LHCN-M2 (cell line): ENCODE measurements around the gene ECI2. TPM values are rescaled to one million over a fixed set of nuclear protein-coding genes. Genes with fewer than 3 reads are reported as not detected.

Experiments
- DNase-seq: peaks from one replicate; pipeline ENCODE4 v3.0.0-alpha.2; 2012; ENCODE audit warnings: low read depth
- total RNA-seq: library from RNA; depleted of rRNA; stranded (reverse); fragments of >200 nt; gene quantifications from 2 replicates; pipeline ENCODE4 v1.2.3, GENCODE V29; 2014

ECI2 gene
- total RNA-seq, 1 experiment from 2014 or later: 74.9 TPM

DNA sequence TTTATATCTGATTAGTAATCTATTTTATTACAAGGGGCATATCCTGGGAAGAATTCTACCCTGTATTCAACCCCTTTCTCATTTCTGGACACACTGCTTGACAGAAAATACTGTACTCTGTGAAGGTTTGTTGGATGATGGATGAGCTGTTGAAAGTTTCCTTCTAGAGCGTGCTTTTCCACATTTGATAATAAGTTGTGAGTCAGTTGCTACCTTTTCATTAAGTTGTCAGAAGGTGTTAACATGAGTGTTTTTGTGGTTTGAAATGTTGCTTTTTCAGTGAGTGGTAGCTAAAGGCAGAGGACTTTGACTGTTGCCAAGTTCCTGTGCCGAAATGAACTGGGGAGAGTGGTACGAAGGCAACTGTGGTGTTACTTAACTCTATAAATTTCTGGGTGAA lies 3.9 kb upstream of the ECI2 start:
- DNase-seq: no peak

DNA sequence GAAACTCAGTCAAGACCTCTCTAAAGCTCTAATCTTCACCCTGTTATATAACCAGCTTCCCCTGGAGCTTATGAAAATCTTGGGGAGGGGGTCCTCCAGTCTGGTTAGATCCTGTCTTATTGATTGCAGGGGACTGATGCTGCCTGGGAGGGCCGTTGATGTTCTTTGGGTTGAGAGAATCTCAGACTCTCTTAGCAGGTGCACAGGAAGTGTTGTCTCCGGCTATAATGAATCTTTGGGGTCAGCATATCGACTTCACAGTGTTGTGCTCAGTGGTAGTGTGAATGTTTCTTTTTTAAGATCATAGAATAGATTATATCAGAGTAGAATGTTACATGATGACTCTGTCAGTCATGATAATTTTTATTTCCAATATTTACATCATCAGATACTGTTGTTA lies 2.8 kb upstream of the ECI2 start:
- no peak for DNase-seq

DNA sequence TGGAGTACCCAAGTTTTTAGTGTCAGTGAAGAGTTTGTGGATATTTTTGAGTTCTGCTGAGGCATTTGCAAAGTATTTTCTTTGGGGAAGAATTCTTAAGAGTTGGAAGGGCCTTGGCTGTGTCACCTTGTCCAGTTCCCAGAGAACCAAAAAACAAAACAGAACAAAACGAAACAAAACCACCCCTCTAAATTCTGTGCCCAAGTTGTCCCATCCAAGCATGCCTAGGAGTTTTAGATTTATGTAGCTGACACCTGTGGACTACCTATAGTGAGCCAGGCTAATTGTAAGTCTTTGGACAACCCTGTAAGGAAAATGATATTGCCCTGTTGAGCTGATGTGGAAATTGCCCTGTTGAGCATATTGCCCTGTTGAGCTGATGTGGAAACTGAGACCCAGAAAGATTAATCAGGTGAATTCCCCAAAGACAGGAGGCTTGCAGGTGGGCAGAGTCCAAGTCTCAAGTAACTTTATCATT lies 1.0 kb upstream of the ECI2 start:
- no peak for DNase-seq

DNA sequence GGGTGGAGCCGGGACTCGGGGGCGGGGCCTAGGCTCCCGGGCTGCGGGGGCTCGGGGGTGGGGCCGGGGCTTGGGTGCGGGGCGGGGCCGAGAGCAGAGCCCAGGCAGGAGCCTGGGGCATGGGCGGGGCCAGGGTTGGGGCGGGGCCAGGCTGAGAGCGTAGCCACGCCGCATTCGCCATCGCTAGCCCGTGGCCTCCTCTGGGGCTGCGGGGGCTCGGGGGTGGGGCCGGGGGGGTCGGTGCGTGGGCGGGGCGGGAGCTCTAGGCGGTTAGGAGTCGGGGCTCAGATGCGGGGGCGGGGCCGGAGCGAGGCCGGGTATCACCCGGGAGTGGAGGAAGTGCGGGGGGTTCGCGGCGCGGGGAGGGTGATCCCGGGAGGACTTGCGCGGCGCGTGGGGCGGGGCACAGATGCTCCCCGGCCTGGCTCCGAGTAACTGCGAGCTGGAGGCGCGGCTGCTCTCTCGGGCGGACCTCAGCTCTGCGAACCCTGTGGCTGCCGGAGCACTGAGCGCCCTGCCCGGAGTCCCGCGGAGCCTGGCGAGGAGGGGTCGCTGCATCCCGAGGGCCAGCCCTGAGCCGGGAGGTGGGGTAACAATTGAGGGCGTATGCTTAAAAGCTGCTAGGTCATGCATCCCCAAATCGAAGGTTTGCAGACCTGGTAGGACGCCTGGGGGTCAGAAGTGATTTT lies 434 bp upstream of the ECI2 start:
- DNase-seq: peak; percentile 84

DNA sequence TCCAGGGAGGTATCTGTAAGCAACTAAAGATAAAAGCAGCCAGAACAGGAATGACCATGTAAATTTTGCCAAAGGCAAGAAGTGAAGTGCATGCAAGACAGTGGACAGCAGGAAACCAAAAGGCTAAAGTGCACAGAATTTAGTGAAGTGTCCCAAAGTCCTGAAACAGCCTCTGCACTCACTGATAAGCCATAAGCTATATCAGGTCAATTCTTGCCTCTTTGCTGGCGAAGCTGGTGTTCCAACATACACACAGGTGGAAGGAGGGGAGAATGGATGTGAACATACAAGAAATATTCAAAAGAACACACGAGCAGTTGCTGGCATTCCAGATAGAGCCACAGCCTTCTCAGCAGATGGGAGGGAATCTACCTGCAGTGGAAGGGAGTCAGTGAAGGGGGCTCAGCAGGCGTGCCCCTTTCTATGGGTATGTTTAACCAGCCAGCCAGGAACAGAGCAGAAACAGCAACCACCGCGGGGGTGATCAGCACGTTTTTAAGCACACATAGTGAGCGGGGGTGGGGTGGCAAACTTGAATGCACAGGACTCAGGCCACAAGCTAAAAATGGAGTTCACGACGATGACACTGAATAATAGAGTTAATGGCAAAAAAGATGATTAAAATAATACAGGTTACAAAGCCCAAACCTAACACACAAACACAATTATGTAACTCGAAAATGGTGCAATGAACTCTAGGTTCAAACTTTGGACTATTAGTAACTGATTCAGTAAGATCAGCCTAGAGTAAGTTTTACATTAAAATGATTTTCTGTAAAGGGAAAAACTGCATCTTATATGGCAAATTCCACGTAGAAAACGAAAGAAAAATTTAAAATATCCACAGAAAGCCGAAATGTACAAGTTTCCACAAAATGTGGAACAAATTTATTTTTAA lies 1.2 kb downstream of the ECI2 start:
- DNase-seq: peak; percentile 15

GRCh38 chr6:4130357-4130987 lies 4.9 kb downstream of the ECI2 start:
- no peak for DNase-seq

- DNase-seq: no peak
These were observed 5.9 kb downstream of the ECI2 start for GRCh38 chr6:4129446-4129845.

DNA sequence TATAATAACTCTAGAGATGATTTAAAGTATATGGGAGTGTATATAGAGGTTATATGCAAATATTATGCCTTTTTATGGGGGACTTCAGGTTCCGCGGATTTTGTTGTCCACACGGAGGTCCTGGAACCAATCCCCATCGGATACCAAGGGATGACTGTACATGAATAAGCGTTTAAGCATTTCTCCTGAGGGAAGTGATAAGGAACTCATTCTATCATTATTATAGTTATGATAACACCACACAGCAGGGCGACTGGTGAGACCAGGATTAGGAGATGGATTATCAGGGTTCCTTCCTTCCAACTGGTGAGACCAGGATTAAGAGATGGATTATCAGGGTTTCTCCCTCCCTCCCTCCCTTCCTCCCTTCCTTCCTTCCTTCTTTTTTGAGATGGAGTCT lies 6.6 kb downstream of the ECI2 start:
- no peak for DNase-seq

- DNase-seq: no peak
These were observed 7.3 kb downstream of the ECI2 start for GRCh38 chr6:4128072-4128471.

GRCh38 chr6:4125933-4126864 lies 9.2 kb downstream of the ECI2 start:
- DNase-seq: peak; percentile 85

GRCh38 chr6:4125500-4125899 lies 9.9 kb downstream of the ECI2 start:
- DNase-seq: no peak

GRCh38 chr6:4124351-4124750 lies 11.0 kb downstream of the ECI2 start:
- no peak for DNase-seq

- DNase-seq: no peak
These were observed 19.6 kb downstream of the ECI2 start for GRCh38 chr6:4115741-4116140.

GRCh38 chr6:4114123-4114522 lies 21.3 kb downstream of the ECI2 start:
- peak; percentile 17 for DNase-seq

DNA sequence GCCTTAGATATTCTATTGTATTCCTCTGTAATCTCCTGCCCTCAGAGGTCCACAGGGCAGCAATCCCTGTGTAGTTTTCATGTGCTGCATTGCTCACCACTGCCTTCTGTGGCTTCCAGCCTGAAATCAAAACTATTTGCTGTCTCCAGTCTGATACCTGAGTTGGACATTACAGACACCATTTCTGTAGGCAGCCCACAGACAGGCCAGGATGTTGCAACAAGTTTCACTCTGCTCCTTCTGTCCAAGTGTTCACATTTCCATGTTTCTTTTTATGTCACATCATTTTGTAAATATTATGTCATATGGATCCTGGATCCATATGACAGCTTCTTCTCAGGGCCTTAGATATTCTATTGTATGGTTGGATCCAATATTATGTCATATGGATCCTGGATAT lies 21.7 kb downstream of the ECI2 start:
- no peak for DNase-seq

DNA sequence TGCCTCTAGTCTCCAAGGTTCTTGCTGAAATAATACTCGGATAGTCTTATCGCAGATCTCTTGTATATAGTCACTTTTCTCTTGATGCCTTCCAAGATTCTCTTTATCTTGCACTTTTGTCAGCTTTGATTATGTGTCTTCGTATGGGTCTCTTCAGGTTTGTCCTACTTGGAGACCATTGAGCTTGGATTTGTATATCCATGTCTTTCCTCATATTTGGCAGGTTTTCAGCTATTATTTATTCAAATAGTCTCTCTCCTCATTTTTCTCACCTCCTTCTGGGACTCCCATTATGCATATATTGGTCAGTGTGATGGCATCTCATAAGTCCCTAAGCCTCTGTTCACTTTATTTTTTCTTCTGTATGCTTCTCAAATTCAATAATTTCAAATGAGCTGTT lies 23.0 kb downstream of the ECI2 start:
- no peak for DNase-seq

- DNase-seq: peak; percentile 76
These were observed 26.0 kb downstream of the ECI2 start for GRCh38 chr6:4109363-4109815.

GRCh38 chr6:4108561-4109093 lies 26.7 kb downstream of the ECI2 start:
- DNase-seq: no peak

GRCh38 chr6:4107873-4108272 lies 27.5 kb downstream of the ECI2 start:
- DNase-seq: no peak

GRCh38 chr6:4105980-4106536 lies 29.3 kb downstream of the ECI2 start:
- DNase-seq: no peak

- DNase-seq: no peak
These were observed 31.4 kb downstream of the ECI2 start for GRCh38 chr6:4103929-4104328.
